HepG2 (cell line): ENCODE results near the gene ANKRD36C. TPM values are rescaled to one million over a fixed set of nuclear protein-coding genes. Genes with fewer than 3 reads are reported as not detected.
A peak's percentile ranks its signal among the peaks of the same experiment; 100 is the strongest.

Experiments
- MEF2D ChIP-seq: sonication (generic); formaldehyde crosslinking; IDR thresholded peaks from 2 replicates; pipeline ENCODE4 v1.5.1; 2020; ENCODE audit warnings: mild to moderate bottlenecking, missing genetic modification reagents
- MXD4 ChIP-seq: IDR thresholded peaks from 2 replicates; pipeline ENCODE4 v1.6.1; 2016; ENCODE audit warnings: mild to moderate bottlenecking, missing biosample characterization, missing genetic modification reagents
- REPIN1 ChIP-seq: sonication (generic); formaldehyde crosslinking; IDR thresholded peaks from 2 replicates; pipeline ENCODE4 v1.8.0; 2022; ENCODE audit warnings: missing genetic modification reagents, low read depth, mild to moderate bottlenecking, borderline replicate concordance
- SAP130 ChIP-seq: IDR thresholded peaks from 2 replicates; pipeline ENCODE4 v1.6.1; 2016; ENCODE audit warnings: low read depth
- SPEN ChIP-seq: sonication (generic); formaldehyde crosslinking; IDR thresholded peaks from 2 replicates; pipeline ENCODE4 v1.5.1; 2020; ENCODE audit warnings: low read depth, mild to moderate bottlenecking, missing genetic modification reagents
- ZFX ChIP-seq: sonication (generic); formaldehyde crosslinking; IDR thresholded peaks from 2 replicates; pipeline ENCODE4 v1.4.0; 2020; ENCODE audit warnings: mild to moderate bottlenecking, low read depth, missing genetic modification reagents, moderate library complexity
- ZNF230 ChIP-seq: sonication (generic); formaldehyde crosslinking; IDR thresholded peaks from 2 replicates; pipeline ENCODE4 v1.4.0; 2020; ENCODE audit warnings: mild to moderate bottlenecking, missing genetic modification reagents
- ZNF558 ChIP-seq: sonication (generic); formaldehyde crosslinking; IDR thresholded peaks from 2 replicates; pipeline ENCODE4 v1.9.0; 2022; ENCODE audit warnings: mild to moderate bottlenecking, missing genetic modification reagents, borderline replicate concordance
- ZNF598 ChIP-seq: sonication (generic); formaldehyde crosslinking; IDR thresholded peaks from 2 replicates; pipeline ENCODE4 v1.5.1; 2020; ENCODE audit warnings: mild to moderate bottlenecking, missing genetic modification reagents, borderline replicate concordance
- ZNF772 ChIP-seq: sonication (generic); formaldehyde crosslinking; IDR thresholded peaks from 2 replicates; pipeline ENCODE4 v1.5.0; 2020; ENCODE audit warnings: mild to moderate bottlenecking, missing genetic modification reagents
- ZNF781 ChIP-seq: sonication (generic); formaldehyde crosslinking; IDR thresholded peaks from 2 replicates; pipeline ENCODE4 v1.5.1; 2020; ENCODE audit warnings: borderline replicate concordance, mild to moderate bottlenecking, missing genetic modification reagents; ENCODE audit errors: not compliant biosample characterization
- polyA plus RNA-seq, 8 experiments: library from polyadenylated mRNA; depleted of rRNA in 3 of 8; stranded (reverse) in 7 of 8; unstranded in 1 of 8; fragments of >200 nt; fragmentation: Illumina TruSeq in 4 of 8; extraction: Trizol in 4 of 8; gene quantifications; 2 replicates each; pipeline versions ENCODE4 v1.2.1 to v1.2.3, GENCODE V29; 2011 to 2016; ENCODE audit warnings: low read depth in 4 of 8, missing spikeins in 1 of 8, mixed read lengths in 1 of 8; ENCODE audit not compliant: insufficient read depth in 1 of 8
- total RNA-seq, 5 experiments: library from RNA; depleted of rRNA; stranded (reverse); fragments of >200 nt; fragmentation: Illumina TruSeq; extraction: Trizol; gene quantifications; 2 replicates each; pipeline ENCODE4 v1.2.3, GENCODE V29; 2016; ENCODE audit warnings: low read depth in 1 of 5
- TF ChIP-seq, protein P1 (sequence below): IDR thresholded peaks from 2 replicates; pipeline ENCODE4 v1.6.1; 2016; ENCODE audit warnings: mild to moderate bottlenecking
- TF ChIP-seq, protein P2 (sequence below): sonication (generic); formaldehyde crosslinking; IDR thresholded peaks from 2 replicates; pipeline ENCODE4 v1.4.0; 2020; ENCODE audit warnings: missing genetic modification reagents
- TF ChIP-seq, protein P3 (sequence below): sonication (generic); formaldehyde crosslinking; IDR thresholded peaks from 2 replicates; pipeline ENCODE4 v1.8.0; 2022; ENCODE audit warnings: missing genetic modification reagents, mild to moderate bottlenecking, inconsistent platforms, borderline replicate concordance
- TF ChIP-seq, protein P4 (sequence below): sonication (generic); formaldehyde crosslinking; IDR thresholded peaks from 2 replicates; pipeline ENCODE4 v1.5.0; 2020; ENCODE audit warnings: mild to moderate bottlenecking, missing genetic modification reagents, borderline replicate concordance

Gene ANKRD36C
- total and polyA plus RNA-seq, 2 of the 13 experiments (the other 11 are each of a cell fraction or from before 2014, with no cell fraction given): 5.4 to 36.2 TPM

DNA sequence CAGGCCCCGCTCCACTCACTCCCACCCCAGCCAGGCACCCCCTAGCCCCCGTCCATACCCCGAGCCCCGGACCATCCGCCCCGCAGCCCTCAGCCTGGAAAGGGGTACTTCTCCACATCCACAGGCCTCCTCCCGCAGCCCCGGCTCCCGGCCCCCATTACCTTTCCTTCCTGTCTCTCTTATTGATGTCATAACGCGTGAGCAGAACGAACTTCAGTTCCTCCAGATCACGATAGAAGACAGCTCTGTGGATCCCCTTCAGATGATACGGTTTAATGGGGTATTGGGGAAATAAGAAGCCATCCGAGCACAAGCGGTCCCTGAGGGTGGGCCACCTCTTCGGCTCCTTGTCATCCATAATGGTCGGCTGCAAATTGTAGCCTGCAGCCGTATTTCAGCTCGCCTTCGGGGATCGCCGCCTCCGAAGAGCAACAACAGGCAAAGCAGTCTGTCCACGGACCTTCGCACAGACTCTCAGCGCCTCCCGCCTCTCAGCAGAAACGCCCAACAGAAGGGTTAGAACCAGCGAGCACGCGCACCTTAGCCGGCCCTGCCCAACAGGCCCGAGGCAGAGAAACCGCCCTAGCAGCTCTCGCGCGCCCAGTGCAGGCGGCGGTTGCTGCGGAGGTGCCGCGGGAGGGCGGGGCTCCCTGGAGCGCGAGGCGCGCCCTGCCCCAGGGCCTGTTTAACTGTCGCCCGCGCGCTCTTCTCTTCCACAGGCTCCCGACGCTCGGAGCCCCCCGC lies at the start of gene ANKRD36C (continued):
- TF ChIP-seq, protein P1, sequence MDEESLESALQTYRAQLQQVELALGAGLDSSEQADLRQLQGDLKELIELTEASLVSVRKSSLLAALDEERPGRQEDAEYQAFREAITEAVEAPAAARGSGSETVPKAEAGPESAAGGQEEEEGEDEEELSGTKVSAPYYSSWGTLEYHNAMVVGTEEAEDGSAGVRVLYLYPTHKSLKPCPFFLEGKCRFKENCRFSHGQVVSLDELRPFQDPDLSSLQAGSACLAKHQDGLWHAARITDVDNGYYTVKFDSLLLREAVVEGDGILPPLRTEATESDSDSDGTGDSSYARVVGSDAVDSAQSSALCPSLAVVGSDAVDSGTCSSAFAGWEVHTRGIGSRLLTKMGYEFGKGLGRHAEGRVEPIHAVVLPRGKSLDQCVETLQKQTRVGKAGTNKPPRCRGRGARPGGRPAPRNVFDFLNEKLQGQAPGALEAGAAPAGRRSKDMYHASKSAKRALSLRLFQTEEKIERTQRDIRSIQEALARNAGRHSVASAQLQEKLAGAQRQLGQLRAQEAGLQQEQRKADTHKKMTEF: peak; percentile 58; the same call in 1 of the 2 replicates
- TF ChIP-seq ZNF558 (0 out of 2 replicates have a peak, but pooled peaks have one; percentile 38), REPIN1 (CRISPR knock-in tag) (0 out of 2 replicates have a peak, but pooled peaks have one; percentile 53), MEF2D (0 out of 2 replicates have a peak, but pooled peaks have one; percentile 35), ZNF781 (CRISPR knock-in tag) (peak; percentile 42), ZNF230 (CRISPR knock-in tag) (0 out of 2 replicates have a peak, but pooled peaks have one; percentile 13), SAP130 (CRISPR knock-in tag) (peak; percentile 42; the same call in 1 of the 2 replicates), ZNF772 (CRISPR knock-in tag) (0 out of 2 replicates have a peak, but pooled peaks have one; percentile 61), SPEN (CRISPR knock-in tag) (peak; percentile 10; the same call in 1 of the 2 replicates), ZNF598 (CRISPR knock-in tag) (peak; percentile 75; the same call in 1 of the 2 replicates), MXD4 (CRISPR knock-in tag) (peak; percentile 54; the same call in 1 of the 2 replicates), ZFX (CRISPR knock-in tag) (peak; percentile 84)
- TF ChIP-seq, protein P2, sequence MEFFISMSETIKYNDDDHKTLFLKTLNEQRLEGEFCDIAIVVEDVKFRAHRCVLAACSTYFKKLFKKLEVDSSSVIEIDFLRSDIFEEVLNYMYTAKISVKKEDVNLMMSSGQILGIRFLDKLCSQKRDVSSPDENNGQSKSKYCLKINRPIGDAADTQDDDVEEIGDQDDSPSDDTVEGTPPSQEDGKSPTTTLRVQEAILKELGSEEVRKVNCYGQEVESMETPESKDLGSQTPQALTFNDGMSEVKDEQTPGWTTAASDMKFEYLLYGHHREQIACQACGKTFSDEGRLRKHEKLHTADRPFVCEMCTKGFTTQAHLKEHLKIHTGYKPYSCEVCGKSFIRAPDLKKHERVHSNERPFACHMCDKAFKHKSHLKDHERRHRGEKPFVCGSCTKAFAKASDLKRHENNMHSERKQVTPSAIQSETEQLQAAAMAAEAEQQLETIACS: peak; percentile 72
- TF ChIP-seq, protein P3, sequence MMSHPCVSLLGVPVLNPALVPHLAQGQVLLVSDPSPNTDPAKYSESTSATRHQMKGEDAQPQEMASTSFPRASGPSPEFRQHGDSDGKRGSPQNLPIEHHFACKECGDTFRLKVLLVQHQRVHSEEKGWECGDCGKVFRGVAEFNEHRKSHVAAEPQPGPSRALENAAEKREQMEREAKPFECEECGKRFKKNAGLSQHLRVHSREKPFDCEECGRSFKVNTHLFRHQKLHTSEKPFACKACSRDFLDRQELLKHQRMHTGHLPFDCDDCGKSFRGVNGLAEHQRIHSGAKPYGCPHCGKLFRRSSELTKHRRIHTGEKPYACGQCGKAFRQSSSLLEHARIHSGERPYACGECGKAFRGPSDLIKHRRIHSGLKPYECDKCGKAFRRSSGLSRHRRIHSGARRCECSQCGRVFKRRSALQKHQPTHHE: peak; percentile 28; the same call in 1 of the 2 replicates
- TF ChIP-seq, protein P4, sequence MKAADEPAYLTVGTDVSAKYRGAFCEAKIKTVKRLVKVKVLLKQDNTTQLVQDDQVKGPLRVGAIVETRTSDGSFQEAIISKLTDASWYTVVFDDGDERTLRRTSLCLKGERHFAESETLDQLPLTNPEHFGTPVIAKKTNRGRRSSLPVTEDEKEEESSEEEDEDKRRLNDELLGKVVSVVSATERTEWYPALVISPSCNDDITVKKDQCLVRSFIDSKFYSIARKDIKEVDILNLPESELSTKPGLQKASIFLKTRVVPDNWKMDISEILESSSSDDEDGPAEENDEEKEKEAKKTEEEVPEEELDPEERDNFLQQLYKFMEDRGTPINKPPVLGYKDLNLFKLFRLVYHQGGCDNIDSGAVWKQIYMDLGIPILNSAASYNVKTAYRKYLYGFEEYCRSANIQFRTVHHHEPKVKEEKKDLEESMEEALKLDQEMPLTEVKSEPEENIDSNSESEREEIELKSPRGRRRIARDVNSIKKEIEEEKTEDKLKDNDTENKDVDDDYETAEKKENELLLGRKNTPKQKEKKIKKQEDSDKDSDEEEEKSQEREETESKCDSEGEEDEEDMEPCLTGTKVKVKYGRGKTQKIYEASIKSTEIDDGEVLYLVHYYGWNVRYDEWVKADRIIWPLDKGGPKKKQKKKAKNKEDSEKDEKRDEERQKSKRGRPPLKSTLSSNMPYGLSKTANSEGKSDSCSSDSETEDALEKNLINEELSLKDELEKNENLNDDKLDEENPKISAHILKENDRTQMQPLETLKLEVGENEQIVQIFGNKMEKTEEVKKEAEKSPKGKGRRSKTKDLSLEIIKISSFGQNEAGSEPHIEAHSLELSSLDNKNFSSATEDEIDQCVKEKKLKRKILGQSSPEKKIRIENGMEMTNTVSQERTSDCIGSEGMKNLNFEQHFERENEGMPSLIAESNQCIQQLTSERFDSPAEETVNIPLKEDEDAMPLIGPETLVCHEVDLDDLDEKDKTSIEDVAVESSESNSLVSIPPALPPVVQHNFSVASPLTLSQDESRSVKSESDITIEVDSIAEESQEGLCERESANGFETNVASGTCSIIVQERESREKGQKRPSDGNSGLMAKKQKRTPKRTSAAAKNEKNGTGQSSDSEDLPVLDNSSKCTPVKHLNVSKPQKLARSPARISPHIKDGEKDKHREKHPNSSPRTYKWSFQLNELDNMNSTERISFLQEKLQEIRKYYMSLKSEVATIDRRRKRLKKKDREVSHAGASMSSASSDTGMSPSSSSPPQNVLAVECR (CRISPR knock-in tag): peak; percentile 61; the same call in 1 of the 2 replicates
- TF ChIP-seq, all 625 proteins: peak for 87; not testable (repeated sequence) for 538
